ENCODE measurements around the gene SCN3A. TPM values are rescaled to one million over a fixed set of nuclear protein-coding genes. Genes with fewer than 3 reads are reported as not detected.
A peak's percentile ranks its signal among the peaks of the same experiment; 100 is the strongest.

SCN3A gene
- total and polyA plus RNA-seq, 2 of the 13 experiments (the other 11 are each of a cell fraction or from before 2014, with no cell fraction given) = not detected

- TF ChIP-seq PAXIP1 (CRISPR knock-in tag; conservative IDR thresholded peaks at IDR 0.05) (peak; percentile 99), KDM4B (CRISPR knock-in tag; IDR thresholded peaks at IDR 0.05) (no peak), ZNF317 (CRISPR knock-in tag; IDR thresholded peaks at IDR 0.05) (no peak), MBD4 (IDR thresholded peaks at IDR 0.05; ENCODE audit: borderline replicate concordance, low read length) (peak; percentile 99; the same call in 1 of the 2 replicates), HNRNPH1 (optimal IDR thresholded peaks at IDR 0.05; ENCODE audit: low read depth, low read length) (no peak), CCAR2 (optimal IDR thresholded peaks at IDR 0.05; ENCODE audit: low read depth, low read length) (no peak), ZNF205 (CRISPR knock-in tag; IDR thresholded peaks at IDR 0.05) (no peak), CBFB (CRISPR knock-in tag; IDR thresholded peaks at IDR 0.05) (peak; percentile 25; the same call in 1 of the 2 replicates), CEBPG (CRISPR knock-in tag; IDR thresholded peaks at IDR 0.05) (peak; percentile 77), ZNF18 (CRISPR knock-in tag; IDR thresholded peaks at IDR 0.05; ENCODE audit: insufficient replicate concordance) (no peak), RARA (CRISPR knock-in tag; IDR thresholded peaks at IDR 0.05) (peak; percentile 89), KLF12 (CRISPR knock-in tag; IDR thresholded peaks at IDR 0.05; ENCODE audit: borderline replicate concordance) (no peak), SIX1 (CRISPR knock-in tag; IDR thresholded peaks at IDR 0.05; ENCODE audit: borderline replicate concordance) (peak; percentile 85), NFKB2 (CRISPR knock-in tag; IDR thresholded peaks at IDR 0.05; ENCODE audit: borderline replicate concordance) (no peak)
- TF ChIP-seq, protein P1, sequence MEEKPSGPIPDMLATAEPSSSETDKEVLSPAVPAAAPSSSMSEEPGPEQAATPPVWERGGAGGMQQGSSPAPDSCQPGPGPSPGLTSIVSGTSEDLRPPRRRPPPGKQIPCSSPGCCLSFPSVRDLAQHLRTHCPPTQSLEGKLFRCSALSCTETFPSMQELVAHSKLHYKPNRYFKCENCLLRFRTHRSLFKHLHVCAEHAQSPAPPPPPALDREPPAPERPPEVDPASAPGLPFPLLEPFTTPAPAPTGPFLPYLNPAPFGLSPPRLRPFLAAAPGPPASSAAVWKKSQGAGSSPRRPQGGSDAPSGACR (CRISPR knock-in tag; IDR thresholded peaks at IDR 0.05) = peak; percentile 95; the same call in 1 of the 2 replicates
- TF ChIP-seq, protein P2, sequence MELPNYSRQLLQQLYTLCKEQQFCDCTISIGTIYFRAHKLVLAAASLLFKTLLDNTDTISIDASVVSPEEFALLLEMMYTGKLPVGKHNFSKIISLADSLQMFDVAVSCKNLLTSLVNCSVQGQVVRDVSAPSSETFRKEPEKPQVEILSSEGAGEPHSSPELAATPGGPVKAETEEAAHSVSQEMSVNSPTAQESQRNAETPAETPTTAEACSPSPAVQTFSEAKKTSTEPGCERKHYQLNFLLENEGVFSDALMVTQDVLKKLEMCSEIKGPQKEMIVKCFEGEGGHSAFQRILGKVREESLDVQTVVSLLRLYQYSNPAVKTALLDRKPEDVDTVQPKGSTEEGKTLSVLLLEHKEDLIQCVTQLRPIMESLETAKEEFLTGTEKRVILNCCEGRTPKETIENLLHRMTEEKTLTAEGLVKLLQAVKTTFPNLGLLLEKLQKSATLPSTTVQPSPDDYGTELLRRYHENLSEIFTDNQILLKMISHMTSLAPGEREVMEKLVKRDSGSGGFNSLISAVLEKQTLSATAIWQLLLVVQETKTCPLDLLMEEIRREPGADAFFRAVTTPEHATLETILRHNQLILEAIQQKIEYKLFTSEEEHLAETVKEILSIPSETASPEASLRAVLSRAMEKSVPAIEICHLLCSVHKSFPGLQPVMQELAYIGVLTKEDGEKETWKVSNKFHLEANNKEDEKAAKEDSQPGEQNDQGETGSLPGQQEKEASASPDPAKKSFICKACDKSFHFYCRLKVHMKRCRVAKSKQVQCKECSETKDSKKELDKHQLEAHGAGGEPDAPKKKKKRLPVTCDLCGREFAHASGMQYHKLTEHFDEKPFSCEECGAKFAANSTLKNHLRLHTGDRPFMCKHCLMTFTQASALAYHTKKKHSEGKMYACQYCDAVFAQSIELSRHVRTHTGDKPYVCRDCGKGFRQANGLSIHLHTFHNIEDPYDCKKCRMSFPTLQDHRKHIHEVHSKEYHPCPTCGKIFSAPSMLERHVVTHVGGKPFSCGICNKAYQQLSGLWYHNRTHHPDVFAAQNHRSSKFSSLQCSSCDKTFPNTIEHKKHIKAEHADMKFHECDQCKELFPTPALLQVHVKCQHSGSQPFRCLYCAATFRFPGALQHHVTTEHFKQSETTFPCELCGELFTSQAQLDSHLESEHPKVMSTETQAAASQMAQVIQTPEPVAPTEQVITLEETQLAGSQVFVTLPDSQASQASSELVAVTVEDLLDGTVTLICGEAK (IDR thresholded peaks at IDR 0.05) = no peak
- TF ChIP-seq, protein P2 (CRISPR knock-in tag; IDR thresholded peaks at IDR 0.05) = no peak
Measured at GRCh38 chr2:165110394-165110793, 93.5 kb downstream of the SCN3A start (continued).

Data from HepG2 (cell line).